HG03025 (cell line): ENCODE results near the gene FPR1.
"Not testable (repeated sequence)": the region's sequence is repeated elsewhere in the genome, so short reads cannot be mapped to it uniquely, and the experiment has no call there.

Experiments used
- ATAC-seq: cut with Tn5 transposase; IDR thresholded peaks from one replicate; pipeline ENCODE4 v1.9.1; 2021; ENCODE audit warnings: mild to moderate bottlenecking, moderate library complexity; ENCODE audit not compliant: unreplicated experiment, low FRiP score

Gene FPR1

DNA sequence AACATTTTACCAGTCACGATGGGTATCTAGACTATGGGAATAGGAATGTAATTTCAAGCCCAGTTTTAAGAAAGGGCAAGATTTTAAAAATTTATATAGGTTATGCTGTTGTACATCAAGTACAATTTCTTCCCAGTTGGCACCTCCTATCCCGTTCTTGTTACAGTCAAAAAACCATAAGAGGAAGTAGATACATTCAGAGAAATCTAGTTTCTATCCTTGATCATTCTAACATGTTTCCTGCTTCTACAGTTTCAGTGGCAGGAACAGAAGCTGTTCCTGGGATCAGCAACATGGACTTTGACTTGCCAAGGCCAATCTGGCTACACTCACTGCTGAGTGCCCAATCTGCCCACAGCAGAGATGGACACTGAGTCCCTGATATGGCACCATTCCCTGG lies 28.6 kb upstream of the FPR1 start:
- ATAC-seq, result no peak

GRCh38 chr19:51779703-51780102 lies 28.0 kb upstream of the FPR1 start:
- ATAC-seq, result no peak

DNA sequence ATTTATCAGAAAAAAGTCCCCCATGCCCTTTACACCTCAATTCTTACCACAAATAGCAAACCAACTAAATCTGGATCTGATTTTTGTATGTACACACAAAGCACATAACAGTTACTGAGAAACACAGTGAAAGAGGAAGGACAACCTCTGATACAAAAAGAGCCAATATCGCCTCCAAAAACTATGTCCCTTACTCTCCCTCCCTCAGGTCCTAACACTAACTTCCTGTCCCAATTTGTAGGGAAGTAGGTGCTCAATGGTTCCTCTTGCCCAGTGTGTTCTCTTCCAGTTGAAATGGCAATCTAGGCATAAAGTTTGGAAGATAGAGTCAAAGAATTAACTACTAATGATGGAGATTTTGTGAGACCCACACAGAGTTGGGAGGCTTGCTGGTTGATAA lies 27.5 kb upstream of the FPR1 start:
- no peak for ATAC-seq

- no peak for ATAC-seq
These were observed 26.1 kb upstream of the FPR1 start for GRCh38 chr19:51777570-51778462.

GRCh38 chr19:51776561-51776960 lies 24.9 kb upstream of the FPR1 start:
- not testable (repeated sequence) for ATAC-seq

GRCh38 chr19:51772977-51773376 lies 21.3 kb upstream of the FPR1 start:
- no peak for ATAC-seq

DNA sequence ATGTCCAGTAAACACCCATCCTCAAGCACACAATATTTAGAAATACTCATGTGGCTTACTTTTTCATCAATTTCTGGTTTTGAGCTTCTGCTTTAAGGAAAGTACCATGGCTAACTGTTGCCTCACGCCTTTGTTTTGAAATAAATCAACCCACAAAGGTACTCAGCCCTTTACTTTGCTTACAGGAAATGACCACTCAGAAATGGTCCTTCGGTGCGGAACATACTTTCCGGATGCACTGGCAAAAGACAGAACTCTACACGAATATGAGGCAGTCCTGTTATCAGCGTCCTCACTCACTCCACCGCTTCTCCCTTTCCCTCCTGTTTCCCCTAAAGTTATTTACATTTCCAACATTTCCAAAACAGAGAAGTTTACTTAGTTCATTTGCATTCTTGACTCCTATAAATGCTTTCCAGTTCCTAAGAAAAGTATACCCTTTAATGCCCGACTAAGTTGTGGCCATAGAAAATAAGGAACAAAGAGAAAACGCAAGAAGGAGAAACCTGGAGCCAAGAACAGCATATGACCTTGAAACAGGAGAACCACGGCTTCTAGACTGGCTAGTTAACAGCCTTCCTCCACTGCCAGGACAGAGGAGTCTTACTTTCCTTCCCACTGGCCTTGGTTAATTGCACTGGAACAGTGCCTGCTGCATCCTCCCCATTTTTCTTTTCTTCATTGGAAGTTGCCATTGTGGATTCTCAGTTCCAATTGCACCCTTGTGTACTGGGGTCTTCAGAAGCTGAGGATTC lies 19.9 kb upstream of the FPR1 start:
- ATAC-seq, result no peak

- ATAC-seq, result no peak
These were observed 14.8 kb upstream of the FPR1 start for GRCh38 chr19:51766461-51766860.

GRCh38 chr19:51765086-51765485 lies 13.4 kb upstream of the FPR1 start:
- ATAC-seq, result no peak

- no peak for ATAC-seq
These were observed 10.0 kb upstream of the FPR1 start for GRCh38 chr19:51761696-51762095.

DNA sequence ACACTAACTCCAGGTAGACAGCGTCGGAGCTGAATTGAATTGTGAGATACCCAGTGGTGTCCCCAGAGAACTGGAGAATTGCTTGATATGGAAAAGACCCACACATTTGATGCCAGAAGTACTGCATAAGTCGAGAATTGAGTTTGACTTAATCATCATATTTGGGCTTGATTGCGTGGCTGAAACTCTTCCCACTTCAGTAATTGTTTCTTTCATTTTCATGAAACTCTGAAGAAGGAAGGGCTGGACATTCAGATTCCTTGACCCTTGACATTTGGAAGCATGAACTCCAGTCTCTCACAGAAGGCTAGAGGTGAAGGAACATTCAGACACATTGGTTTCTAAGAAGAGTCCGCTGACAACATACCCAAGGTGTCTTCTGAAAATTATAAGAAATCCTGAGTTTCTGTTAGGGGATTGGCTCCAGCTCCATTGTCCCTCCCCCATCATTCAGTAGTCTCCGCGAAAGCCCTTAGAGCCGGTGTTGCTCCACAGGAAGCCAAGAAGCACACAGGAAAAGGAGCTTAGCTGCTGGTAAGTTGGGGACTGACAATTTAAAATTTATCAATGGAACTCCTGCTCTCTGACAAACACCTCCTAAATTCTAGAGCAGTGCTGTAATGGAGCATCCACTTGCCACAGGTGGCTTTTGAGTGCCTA lies 9.1 kb upstream of the FPR1 start, which contains the start of gene FPR2:
Gene FPR2 (plus strand): TSS at position 484 of the 660 bp plus-strand sequence. CDS start 7,479 bp downstream, outside the sequence.
- no peak for ATAC-seq

- ATAC-seq, result no peak
These were observed 3.9 kb upstream of the FPR1 start for GRCh38 chr19:51755571-51755970.

GRCh38 chr19:51754770-51755169 lies 3.1 kb upstream of the FPR1 start:
- ATAC-seq, result no peak

- ATAC-seq, result no peak
These were observed 2.4 kb upstream of the FPR1 start for GRCh38 chr19:51754109-51754508.

GRCh38 chr19:51750400-51751094 lies 1.1 kb downstream of the FPR1 start:
- ATAC-seq, result no peak

- ATAC-seq, result no peak
These were observed 1.7 kb downstream of the FPR1 start for GRCh38 chr19:51749979-51750378.

DNA sequence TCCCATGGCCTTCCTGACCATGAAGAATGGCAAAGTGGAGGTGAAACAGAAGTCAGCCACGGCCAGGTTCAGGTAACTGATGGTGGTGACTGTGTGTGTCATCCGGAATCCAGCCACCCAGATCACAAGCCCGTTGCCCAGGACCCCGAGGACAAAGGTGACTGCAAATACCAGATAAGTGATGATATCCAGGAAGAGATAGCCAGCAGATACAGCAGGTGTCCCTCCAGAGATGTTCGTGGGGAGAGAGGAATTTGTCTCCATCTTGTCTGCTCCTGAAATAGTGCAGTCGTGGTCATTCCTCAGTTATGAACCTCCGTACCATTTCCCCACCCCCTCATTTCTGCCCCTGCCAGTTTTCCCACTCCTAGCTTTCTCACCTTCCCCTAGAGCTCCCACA lies 4.9 kb downstream of the FPR1 start:
- ATAC-seq, result no peak

DNA sequence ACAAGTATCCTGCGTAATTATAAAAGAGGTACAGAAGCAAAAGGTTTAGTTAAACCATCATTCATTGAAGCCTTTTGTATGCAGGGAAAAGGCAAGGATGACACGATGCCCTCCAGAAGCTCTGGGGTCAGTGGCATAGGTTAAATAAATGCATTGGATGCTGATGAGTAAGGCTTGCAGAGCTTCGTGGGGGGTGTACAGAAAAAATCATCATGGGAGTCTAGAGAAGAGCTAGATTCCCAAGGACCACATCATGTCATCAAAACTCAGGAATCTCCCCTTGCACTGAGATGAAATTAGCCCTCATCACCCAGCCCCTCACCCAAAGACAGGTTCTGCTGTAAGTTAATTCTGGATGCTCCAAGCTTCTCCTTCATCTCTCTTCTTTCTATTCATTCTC lies 8.3 kb downstream of the FPR1 start:
- ATAC-seq, result no peak

GRCh38 chr19:51742789-51743188 lies 8.9 kb downstream of the FPR1 start:
- ATAC-seq, result no peak

- ATAC-seq, result no peak
These were observed 11.3 kb downstream of the FPR1 start for GRCh38 chr19:51740356-51740755.
